ENCODE data around the gene SIRT3. TPM values are rescaled to one million over a fixed set of nuclear protein-coding genes. Genes with fewer than 3 reads are reported as not detected.
"Not testable (repeated sequence)": the region's sequence is repeated elsewhere in the genome, so short reads cannot be mapped to it uniquely, and the experiment has no call there.

The SIRT3 gene
- total RNA-seq, 1 donor from 2014 or later: 17.0 TPM

GRCh38 chr11:225734-226453, 10.2 kb downstream of the SIRT3 start:
- H3K9me3 Mint-ChIP-seq: no peaks in the 10 kb centered on the region
- no peak overlapping the region for H3K27ac Mint-ChIP-seq
- peaks cover 14% of the 10 kb centered on the region for H3K36me3 Mint-ChIP-seq (ENCODE audit: low read depth)
- DNase-seq (ENCODE audit: low spot score): no peak
- H3K4me3 Mint-ChIP-seq (ENCODE audit: low read depth): no peak overlapping the region
- peaks cover 10% of the 10 kb centered on the region for H3K4me1 Mint-ChIP-seq (ENCODE audit: low read depth)
- intact Hi-C loops (cut with micrococcal nuclease): no loop called here
- no peaks in the 10 kb centered on the region for H3K27me3 Mint-ChIP-seq (ENCODE audit: low read depth)

GRCh38 chr11:224424-224823, 11.7 kb downstream of the SIRT3 start:
- H3K4me1 Mint-ChIP-seq (ENCODE audit: low read depth): peaks cover 10% of the 10 kb centered on the region
- intact Hi-C loops (cut with micrococcal nuclease): no loop called here
- H3K27ac Mint-ChIP-seq: no peak overlapping the region
- no peaks in the 10 kb centered on the region for H3K27me3 Mint-ChIP-seq (ENCODE audit: low read depth)
- peaks cover 11% of the 10 kb centered on the region for H3K36me3 Mint-ChIP-seq (ENCODE audit: low read depth)
- H3K4me3 Mint-ChIP-seq (ENCODE audit: low read depth): no peak overlapping the region
- no peak for DNase-seq (ENCODE audit: low spot score)
- no peaks in the 10 kb centered on the region for H3K9me3 Mint-ChIP-seq

GRCh38 chr11:223884-224283, 12.3 kb downstream of the SIRT3 start:
- Mint-ChIP-seq H3K27me3 (ENCODE audit: low read depth) (no peaks in the 10 kb centered on the region), H3K9me3 (no peaks in the 10 kb centered on the region), H3K4me1 (ENCODE audit: low read depth) (peaks cover 10% of the 10 kb centered on the region), H3K27ac (no peak overlapping the region), H3K4me3 (ENCODE audit: low read depth) (no peak overlapping the region), H3K36me3 (ENCODE audit: low read depth) (peaks cover 11% of the 10 kb centered on the region)
- DNase-seq (ENCODE audit: low spot score): no peak
- intact Hi-C loops (cut with micrococcal nuclease): no loop called here

GRCh38 chr11:223026-223789, 12.9 kb downstream of the SIRT3 start:
- H3K4me3 Mint-ChIP-seq (ENCODE audit: low read depth): no peak overlapping the region
- no peaks in the 10 kb centered on the region for H3K9me3 Mint-ChIP-seq
- peaks cover 7% of the 10 kb centered on the region for H3K4me1 Mint-ChIP-seq (ENCODE audit: low read depth)
- no peak for DNase-seq (ENCODE audit: low spot score)
- no peaks in the 10 kb centered on the region for H3K27me3 Mint-ChIP-seq (ENCODE audit: low read depth)
- H3K36me3 Mint-ChIP-seq (ENCODE audit: low read depth): peaks cover 8% of the 10 kb centered on the region
- intact Hi-C loops (cut with micrococcal nuclease): no loop called here
- no peak overlapping the region for H3K27ac Mint-ChIP-seq

- Mint-ChIP-seq H3K27ac (no peak overlapping the region), H3K36me3 (ENCODE audit: low read depth) (peaks cover 8% of the 10 kb centered on the region), H3K9me3 (no peaks in the 10 kb centered on the region), H3K27me3 (ENCODE audit: low read depth) (no peaks in the 10 kb centered on the region), H3K4me3 (ENCODE audit: low read depth) (no peak overlapping the region), H3K4me1 (ENCODE audit: low read depth) (peaks cover 12% of the 10 kb centered on the region)
- intact Hi-C loops (cut with micrococcal nuclease): no loop called here
- no peak for DNase-seq (ENCODE audit: low spot score)
Measured at GRCh38 chr11:221998-222789, 13.9 kb downstream of the SIRT3 start.

- no peaks in the 10 kb centered on the region for H3K27me3 Mint-ChIP-seq (ENCODE audit: low read depth)
- H3K36me3 Mint-ChIP-seq (ENCODE audit: low read depth): peaks cover 8% of the 10 kb centered on the region
- H3K27ac Mint-ChIP-seq: no peak overlapping the region
- H3K9me3 Mint-ChIP-seq: no peaks in the 10 kb centered on the region
- H3K4me3 Mint-ChIP-seq (ENCODE audit: low read depth): no peak overlapping the region
- no peak for DNase-seq (ENCODE audit: low spot score)
- H3K4me1 Mint-ChIP-seq (ENCODE audit: low read depth): peaks cover 12% of the 10 kb centered on the region
- intact Hi-C loops (cut with micrococcal nuclease): no loop called here
Measured at GRCh38 chr11:221539-221938, 14.6 kb downstream of the SIRT3 start.

GRCh38 chr11:220641-221215, 15.4 kb downstream of the SIRT3 start:
- intact Hi-C loops (cut with micrococcal nuclease); H3K27ac Mint-ChIP-seq; DNase-seq (ENCODE audit: low spot score); H3K27me3 Mint-ChIP-seq (ENCODE audit: low read depth); H3K9me3 Mint-ChIP-seq; H3K4me1 Mint-ChIP-seq (ENCODE audit: low read depth); H3K4me3 Mint-ChIP-seq (ENCODE audit: low read depth): not testable (repeated sequence)
- H3K36me3 Mint-ChIP-seq (ENCODE audit: low read depth): peaks cover 15% of the 10 kb centered on the region

GRCh38 chr11:218815-219593, 17.1 kb downstream of the SIRT3 start:
- Mint-ChIP-seq H3K4me3 (ENCODE audit: low read depth) (no peak overlapping the region), H3K4me1 (ENCODE audit: low read depth) (peaks cover 6% of the 10 kb centered on the region), H3K36me3 (ENCODE audit: low read depth) (peaks cover 30% of the 10 kb centered on the region), H3K27ac (no peak overlapping the region), H3K9me3 (no peaks in the 10 kb centered on the region), H3K27me3 (ENCODE audit: low read depth) (no peaks in the 10 kb centered on the region)
- no peak for DNase-seq (ENCODE audit: low spot score)
- intact Hi-C loops (cut with micrococcal nuclease): no loop called here

GRCh38 chr11:217704-218103, 18.4 kb downstream of the SIRT3 start:
- Mint-ChIP-seq H3K4me1 (ENCODE audit: low read depth) (peaks cover 6% of the 10 kb centered on the region), H3K4me3 (ENCODE audit: low read depth) (no peak overlapping the region), H3K27me3 (ENCODE audit: low read depth) (no peaks in the 10 kb centered on the region), H3K36me3 (ENCODE audit: low read depth) (peaks cover 35% of the 10 kb centered on the region), H3K9me3 (no peaks in the 10 kb centered on the region), H3K27ac (no peak overlapping the region)
- intact Hi-C loops (cut with micrococcal nuclease): no loop called here
- DNase-seq (ENCODE audit: low spot score): no peak

- H3K4me3 Mint-ChIP-seq (ENCODE audit: low read depth): no peak overlapping the region
- no peaks in the 10 kb centered on the region for H3K27me3 Mint-ChIP-seq (ENCODE audit: low read depth)
- intact Hi-C loops (cut with micrococcal nuclease): no loop called here
- H3K9me3 Mint-ChIP-seq: no peaks in the 10 kb centered on the region
- no peak overlapping the region for H3K27ac Mint-ChIP-seq
- peaks cover 48% of the 10 kb centered on the region for H3K36me3 Mint-ChIP-seq (ENCODE audit: low read depth)
- H3K4me1 Mint-ChIP-seq (ENCODE audit: low read depth): peaks cover 6% of the 10 kb centered on the region
- no peak for DNase-seq (ENCODE audit: low spot score)
Measured at GRCh38 chr11:216081-216974, 19.8 kb downstream of the SIRT3 start.

- Mint-ChIP-seq H3K36me3 (ENCODE audit: low read depth) (peaks cover 55% of the 10 kb centered on the region), H3K9me3 (no peaks in the 10 kb centered on the region), H3K4me3 (ENCODE audit: low read depth) (no peak overlapping the region), H3K27me3 (ENCODE audit: low read depth) (no peaks in the 10 kb centered on the region), H3K27ac (peak overlapping the region; percentile 6), H3K4me1 (ENCODE audit: low read depth) (peaks cover 6% of the 10 kb centered on the region)
- no peak for DNase-seq (ENCODE audit: low spot score)
- intact Hi-C loops (cut with micrococcal nuclease): no loop called here
Measured at GRCh38 chr11:215581-216037, 20.5 kb downstream of the SIRT3 start.
